Measurements from ENCODE around the gene ADAMTS6. TPM values are rescaled to one million over a fixed set of nuclear protein-coding genes. Genes with fewer than 3 reads are reported as not detected.

Gene ADAMTS6
- total and polyA plus RNA-seq, 2 experiments from 2014 or later = 3.4 to 21.0 TPM

- no peaks in the 10 kb centered on the region for H3K9me3 ChIP-seq (ENCODE audit: low read depth)
- peak overlapping the region; percentile 93 for H3K27ac ChIP-seq
- TF ChIP-seq, protein P1, sequence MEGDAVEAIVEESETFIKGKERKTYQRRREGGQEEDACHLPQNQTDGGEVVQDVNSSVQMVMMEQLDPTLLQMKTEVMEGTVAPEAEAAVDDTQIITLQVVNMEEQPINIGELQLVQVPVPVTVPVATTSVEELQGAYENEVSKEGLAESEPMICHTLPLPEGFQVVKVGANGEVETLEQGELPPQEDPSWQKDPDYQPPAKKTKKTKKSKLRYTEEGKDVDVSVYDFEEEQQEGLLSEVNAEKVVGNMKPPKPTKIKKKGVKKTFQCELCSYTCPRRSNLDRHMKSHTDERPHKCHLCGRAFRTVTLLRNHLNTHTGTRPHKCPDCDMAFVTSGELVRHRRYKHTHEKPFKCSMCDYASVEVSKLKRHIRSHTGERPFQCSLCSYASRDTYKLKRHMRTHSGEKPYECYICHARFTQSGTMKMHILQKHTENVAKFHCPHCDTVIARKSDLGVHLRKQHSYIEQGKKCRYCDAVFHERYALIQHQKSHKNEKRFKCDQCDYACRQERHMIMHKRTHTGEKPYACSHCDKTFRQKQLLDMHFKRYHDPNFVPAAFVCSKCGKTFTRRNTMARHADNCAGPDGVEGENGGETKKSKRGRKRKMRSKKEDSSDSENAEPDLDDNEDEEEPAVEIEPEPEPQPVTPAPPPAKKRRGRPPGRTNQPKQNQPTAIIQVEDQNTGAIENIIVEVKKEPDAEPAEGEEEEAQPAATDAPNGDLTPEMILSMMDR (IDR thresholded peaks at IDR 0.05; ENCODE audit: poor library complexity) = no peak
- WGBS (ENCODE audit: low lambda C conversion rate, missing lambda C conversion rate) = under 1% methylated on average over 7 of the region's 7 CpGs
- H2AFZ ChIP-seq = peak overlapping the region; percentile 68
- H3K4me3 ChIP-seq = peak overlapping the region; percentile 54
- no peaks in the 10 kb centered on the region for H3K9me2 ChIP-seq (replicated peaks; ENCODE audit: insufficient read depth)
- H3K4me2 ChIP-seq = peak overlapping the region; percentile 87
- peaks cover 31% of the 10 kb centered on the region for H3K79me2 ChIP-seq
- peaks cover 5% of the 10 kb centered on the region for H3K4me1 ChIP-seq (ENCODE audit: insufficient read depth)
- no peaks in the 10 kb centered on the region for H3K27me3 ChIP-seq
- H4K20me1 ChIP-seq (ENCODE audit: insufficient read depth, poor library complexity, severe bottlenecking) = no peaks in the 10 kb centered on the region
- peak; percentile 11 for DNase-seq (ENCODE audit: low spot score)
- no peaks in the 10 kb centered on the region for H3K36me3 ChIP-seq (replicated peaks; ENCODE audit: insufficient read depth, low read depth)
Measured at GRCh38 chr5:65481171-65481581, 544 bp downstream of the ADAMTS6 start.

GRCh38 chr5:65480306-65480865, 1.3 kb downstream of the ADAMTS6 start:
- DNase-seq (ENCODE audit: low spot score) = peak; percentile 75
- Histone ChIP-seq H3K4me1 (ENCODE audit: insufficient read depth) (peaks cover 5% of the 10 kb centered on the region), H4K20me1 (ENCODE audit: insufficient read depth, poor library complexity, severe bottlenecking) (no peaks in the 10 kb centered on the region), H3K79me2 (peaks cover 33% of the 10 kb centered on the region), H3K9me3 (ENCODE audit: low read depth) (no peaks in the 10 kb centered on the region), H3K4me3 (peak overlapping the region; percentile 54), H3K9me2 (replicated peaks; ENCODE audit: insufficient read depth) (no peaks in the 10 kb centered on the region), H3K27ac (peak overlapping the region; percentile 93), H3K4me2 (peak overlapping the region; percentile 87), H3K36me3 (replicated peaks; ENCODE audit: insufficient read depth, low read depth) (no peaks in the 10 kb centered on the region), H3K27me3 (no peaks in the 10 kb centered on the region), H2AFZ (peak overlapping the region; percentile 45)
- TF ChIP-seq, protein P1 (IDR thresholded peaks at IDR 0.05; ENCODE audit: poor library complexity) = no peak
- TF ChIP-seq EZH2 (IDR thresholded peaks at IDR 0.05; ENCODE audit: borderline replicate concordance) = no peak
- no peak for TF ChIP-seq EZH2phosphoT487 (IDR thresholded peaks at IDR 0.05; ENCODE audit: low read depth, severe bottlenecking, unreplicated experiment)
- WGBS (ENCODE audit: low lambda C conversion rate, missing lambda C conversion rate) = under 1% methylated on average over 14 of the region's 15 CpGs

DNA sequence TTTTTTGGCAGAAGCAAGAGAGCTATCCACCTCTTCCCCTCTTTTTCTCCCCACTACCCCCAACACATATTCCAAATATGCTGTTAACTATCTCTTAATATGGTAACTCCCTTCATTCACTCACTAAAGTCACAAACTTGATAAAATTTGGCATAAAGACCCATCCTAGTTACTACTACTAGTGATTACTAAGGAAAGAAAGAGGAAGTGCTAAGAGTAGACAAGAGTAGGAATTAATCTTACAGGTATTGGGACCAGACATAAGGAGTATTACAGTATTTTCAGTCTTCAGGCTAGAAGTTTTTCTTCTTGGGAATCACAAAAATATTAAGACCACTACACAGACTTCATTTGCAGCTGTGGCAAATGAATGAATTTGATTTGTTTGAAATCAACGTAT, 2.2 kb downstream of the ADAMTS6 start:
- Histone ChIP-seq H2AFZ (no peak overlapping the region), H3K9me3 (ENCODE audit: low read depth) (no peaks in the 10 kb centered on the region), H3K27me3 (no peaks in the 10 kb centered on the region), H3K79me2 (peaks cover 38% of the 10 kb centered on the region), H3K4me3 (peak overlapping the region; percentile 54), H3K36me3 (replicated peaks; ENCODE audit: insufficient read depth, low read depth) (no peaks in the 10 kb centered on the region), H3K4me1 (ENCODE audit: insufficient read depth) (peaks cover 5% of the 10 kb centered on the region), H3K27ac (peak overlapping the region; percentile 93), H3K9me2 (replicated peaks; ENCODE audit: insufficient read depth) (no peaks in the 10 kb centered on the region), H3K4me2 (peak overlapping the region; percentile 87), H4K20me1 (ENCODE audit: insufficient read depth, poor library complexity, severe bottlenecking) (no peaks in the 10 kb centered on the region)
- TF ChIP-seq, protein P1 (IDR thresholded peaks at IDR 0.05; ENCODE audit: poor library complexity) = no peak
- TF ChIP-seq EZH2phosphoT487 (IDR thresholded peaks at IDR 0.05; ENCODE audit: low read depth, severe bottlenecking, unreplicated experiment) = no peak
- TF ChIP-seq EZH2 (IDR thresholded peaks at IDR 0.05; ENCODE audit: borderline replicate concordance) = no peak
- no peak for DNase-seq (ENCODE audit: low spot score)
- WGBS (ENCODE audit: low lambda C conversion rate, missing lambda C conversion rate) = 50% methylated on average over 1 of the region's 1 CpG

Data from hepatocyte (in vitro differentiated cells).